ENCODE measurements around the gene CDK14. TPM values are rescaled to one million over a fixed set of nuclear protein-coding genes. Genes with fewer than 3 reads are reported as not detected.
A peak's percentile ranks its signal among the peaks of the same experiment; 100 is the strongest.

Gene CDK14
- total and polyA plus RNA-seq, 10 of the 15 experiments (the other 5 are each of a cell fraction or from before 2014, with no cell fraction given) = 6.5 to 61.3 (median 24.2) TPM

GRCh38 chr7:90736968-90737939 lies 141.1 kb downstream of the CDK14 start (continued):
- no peak for TF ChIP-seq PRDM15 (CRISPR knock-in tag; IDR thresholded peaks at IDR 0.05)
- peak; percentile 99 for TF ChIP-seq BCL11A (IDR thresholded peaks at IDR 0.05; ENCODE audit: low read depth, low read length)
- TF ChIP-seq BCLAF1 (IDR thresholded peaks at IDR 0.05) = no peak
- TF ChIP-seq POLR2AphosphoS2 (IDR thresholded peaks at IDR 0.05; ENCODE audit: low read depth, low read length) = no peak
- TF ChIP-seq ZBTB4 (CRISPR knock-in tag; IDR thresholded peaks at IDR 0.05) = no peak
- peak; percentile 29; the same call in 1 of the 2 replicates for TF ChIP-seq NR2F1 (conservative IDR thresholded peaks at IDR 0.05)
- TF ChIP-seq JUNB (IDR thresholded peaks at IDR 0.05) = peak; percentile 81
- TF ChIP-seq NFIC (IDR thresholded peaks at IDR 0.05; ENCODE audit: low read depth, low read length) = peak; percentile 99
- TF ChIP-seq NKRF (conservative IDR thresholded peaks at IDR 0.05) = 0 out of 2 replicates have a peak, but pooled peaks have one; percentile 65
- no peak for TF ChIP-seq KAT2A (conservative IDR thresholded peaks at IDR 0.05; ENCODE audit: control insufficient read depth, low read depth, low read length)
- peak; percentile 86 for TF ChIP-seq CREM (IDR thresholded peaks at IDR 0.05; ENCODE audit: low read depth)

Data from GM12878 (cell line).